Loucy (cell line): Measurements from ENCODE around the gene NRF1.
"Not testable (repeated sequence)": the region's sequence is repeated elsewhere in the genome, so short reads cannot be mapped to it uniquely, and the experiment has no call there.

ENCODE experiments used
- H2AFZ ChIP-seq: fragments of 200-600 bp; sonication (generic); 2 replicates; pipeline ENCODE4 v1.6.0; 2016; ENCODE audit warnings: antibody characterized with exemption, mild to moderate bottlenecking, low read length, moderate library complexity
- H3F3A ChIP-seq: fragments of 200-600 bp; 2 replicates; pipeline ENCODE4 v1.6.0; 2016; ENCODE audit warnings: antibody characterized with exemption, low read depth, mild to moderate bottlenecking
- H3K27me3 ChIP-seq: fragments of 200-600 bp; sonication (generic); 2 replicates; pipeline ENCODE4 v1.6.1; 2014; ENCODE audit warnings: low read length, mild to moderate bottlenecking; ENCODE audit not compliant: insufficient read depth, poor library complexity, severe bottlenecking
- H3K36me3 ChIP-seq: fragments of 200-600 bp; sonication (generic); 2 replicates; pipeline ENCODE4 v1.6.1; 2016; ENCODE audit warnings: low read length; ENCODE audit not compliant: insufficient read depth
- H3K4me1 ChIP-seq: fragments of 200-600 bp; sonication (generic); 2 replicates; pipeline ENCODE4 v1.5.1; 2014; ENCODE audit warnings: low read length, mild to moderate bottlenecking; ENCODE audit not compliant: insufficient read depth, poor library complexity, severe bottlenecking
- H3K4me2 ChIP-seq: fragments of 200-600 bp; sonication (generic); 2 replicates; pipeline ENCODE4 v1.6.0; 2014; ENCODE audit warnings: antibody characterized with exemption, low read length, low read depth, mild to moderate bottlenecking; ENCODE audit not compliant: poor library complexity, severe bottlenecking
- H3K4me3 ChIP-seq: fragments of 200-600 bp; sonication (generic); 2 replicates; pipeline ENCODE4 v1.5.1; 2014; ENCODE audit warnings: low read length, mild to moderate bottlenecking, mixed read lengths; ENCODE audit not compliant: poor library complexity, severe bottlenecking
- H3K79me2 ChIP-seq: fragments of 200-600 bp; sonication (generic); 2 replicates; pipeline ENCODE4 v1.6.1; 2014; ENCODE audit warnings: low read length; ENCODE audit not compliant: insufficient read depth
- H3K9ac ChIP-seq: fragments of 200-600 bp; sonication (generic); 2 replicates; pipeline ENCODE4 v1.6.0; 2014; ENCODE audit warnings: mild to moderate bottlenecking, low read depth, low read length, moderate library complexity; ENCODE audit not compliant: poor library complexity, severe bottlenecking
- H3K9me2 ChIP-seq: fragments of 200-600 bp; sonication (generic); replicated peaks from 2 replicates; pipeline ENCODE4 v1.6.1; 2016; ENCODE audit warnings: low read depth, low read length, mixed read lengths
- H3K9me3 ChIP-seq: fragments of 200-600 bp; sonication (generic); 2 replicates; pipeline ENCODE4 v1.6.1; 2014; ENCODE audit warnings: mild to moderate bottlenecking, antibody characterized with exemption, low read length, low read depth; ENCODE audit not compliant: insufficient read depth
- H4K20me1 ChIP-seq: fragments of 200-600 bp; sonication (generic); 2 replicates; pipeline ENCODE4 v1.6.0; 2014; ENCODE audit warnings: antibody characterized with exemption, low read length, mild to moderate bottlenecking; ENCODE audit not compliant: insufficient read depth, poor library complexity, severe bottlenecking
- EZH2phosphoT487 ChIP-seq: fragments of 200-600 bp; IDR thresholded peaks from 2 replicates; pipeline ENCODE4 v1.6.1; 2018; ENCODE audit warnings: antibody characterized with exemption, mild to moderate bottlenecking, moderate library complexity, borderline replicate concordance
- TF ChIP-seq, protein P1 (sequence below): fragments of 200-600 bp; sonication (generic); conservative IDR thresholded peaks from 2 replicates; pipeline ENCODE4 v1.5.1; 2014; ENCODE audit warnings: mild to moderate bottlenecking, antibody characterized with exemption, low read length

NRF1 gene

DNA sequence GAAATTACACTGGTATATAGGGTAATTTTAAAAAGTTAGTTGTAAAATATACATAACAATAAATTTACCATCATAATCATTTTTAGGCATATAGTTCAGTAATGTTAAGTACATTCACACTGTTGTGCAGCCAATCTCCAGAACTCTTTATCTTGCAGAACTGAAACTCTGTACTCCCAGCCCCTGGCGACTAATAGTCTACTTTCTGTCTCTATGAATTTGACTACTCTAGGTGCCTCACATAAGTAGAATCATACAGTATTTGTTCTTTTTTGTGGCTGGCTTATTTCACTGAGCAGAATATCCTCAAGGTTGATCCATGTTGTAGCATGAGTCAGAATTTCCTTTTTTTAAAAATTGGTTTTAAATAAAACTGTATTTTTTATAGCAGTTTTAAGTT, 41.4 kb downstream of the NRF1 start:
- Histone ChIP-seq H3K27me3 (no peaks in the 10 kb centered on the region), H3K79me2 (peaks cover 62% of the 10 kb centered on the region), H3K4me3 (no peak overlapping the region), H3K4me1 (no peaks in the 10 kb centered on the region), H3K4me2 (no peak overlapping the region), H3K9me2 (no peaks in the 10 kb centered on the region), H4K20me1 (no peaks in the 10 kb centered on the region), H3K9ac (no peak overlapping the region), H3K9me3 (no peaks in the 10 kb centered on the region), H2AFZ (no peak overlapping the region), H3F3A (no peaks in the 10 kb centered on the region), H3K36me3 (peaks cover 8% of the 10 kb centered on the region; the same call in 1 of the 2 replicates)
- TF ChIP-seq EZH2phosphoT487, result no peak
- TF ChIP-seq, protein P1, sequence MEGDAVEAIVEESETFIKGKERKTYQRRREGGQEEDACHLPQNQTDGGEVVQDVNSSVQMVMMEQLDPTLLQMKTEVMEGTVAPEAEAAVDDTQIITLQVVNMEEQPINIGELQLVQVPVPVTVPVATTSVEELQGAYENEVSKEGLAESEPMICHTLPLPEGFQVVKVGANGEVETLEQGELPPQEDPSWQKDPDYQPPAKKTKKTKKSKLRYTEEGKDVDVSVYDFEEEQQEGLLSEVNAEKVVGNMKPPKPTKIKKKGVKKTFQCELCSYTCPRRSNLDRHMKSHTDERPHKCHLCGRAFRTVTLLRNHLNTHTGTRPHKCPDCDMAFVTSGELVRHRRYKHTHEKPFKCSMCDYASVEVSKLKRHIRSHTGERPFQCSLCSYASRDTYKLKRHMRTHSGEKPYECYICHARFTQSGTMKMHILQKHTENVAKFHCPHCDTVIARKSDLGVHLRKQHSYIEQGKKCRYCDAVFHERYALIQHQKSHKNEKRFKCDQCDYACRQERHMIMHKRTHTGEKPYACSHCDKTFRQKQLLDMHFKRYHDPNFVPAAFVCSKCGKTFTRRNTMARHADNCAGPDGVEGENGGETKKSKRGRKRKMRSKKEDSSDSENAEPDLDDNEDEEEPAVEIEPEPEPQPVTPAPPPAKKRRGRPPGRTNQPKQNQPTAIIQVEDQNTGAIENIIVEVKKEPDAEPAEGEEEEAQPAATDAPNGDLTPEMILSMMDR, result no peak

DNA sequence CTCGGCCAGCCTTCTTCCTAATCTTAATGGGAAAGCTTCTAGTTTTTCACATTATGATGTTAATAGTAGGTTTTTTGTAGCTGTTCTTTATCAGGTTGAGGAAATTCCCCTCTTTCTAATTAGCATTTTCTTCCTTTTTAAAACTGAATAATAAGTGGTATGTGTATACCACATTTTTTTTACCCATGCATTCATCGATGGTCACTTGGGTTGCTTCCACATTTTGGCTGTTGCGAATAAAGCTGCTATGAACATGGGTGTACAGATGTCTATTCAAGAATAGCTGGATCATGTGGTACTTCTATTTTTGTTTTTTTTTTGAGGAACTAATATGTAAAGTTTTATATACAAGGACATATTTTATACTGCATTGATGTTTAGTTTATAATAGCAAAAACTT, 44.3 kb downstream of the NRF1 start:
- no peaks in the 10 kb centered on the region for H4K20me1 ChIP-seq
- H3K36me3 ChIP-seq, result peaks cover 36% of the 10 kb centered on the region
- peaks cover 42% of the 10 kb centered on the region for H3K79me2 ChIP-seq
- H3K4me3 ChIP-seq, result no peak overlapping the region
- no peak overlapping the region for H3K4me2 ChIP-seq
- no peaks in the 10 kb centered on the region for H3K4me1 ChIP-seq
- no peak overlapping the region for H2AFZ ChIP-seq
- H3K9me2 ChIP-seq, result no peaks in the 10 kb centered on the region
- no peaks in the 10 kb centered on the region for H3K27me3 ChIP-seq
- H3K9me3 ChIP-seq, result peaks cover under 1% of the 10 kb centered on the region; the same call in 1 of the 2 replicates
- H3K9ac ChIP-seq, result no peak overlapping the region
- TF ChIP-seq, protein P1, result no peak
- TF ChIP-seq EZH2phosphoT487, result no peak
- no peaks in the 10 kb centered on the region for H3F3A ChIP-seq

- Histone ChIP-seq H3K4me3 (no peak overlapping the region), H3K9me2 (no peaks in the 10 kb centered on the region), H3K36me3 (peaks cover 52% of the 10 kb centered on the region), H3K27me3 (no peaks in the 10 kb centered on the region), H3K79me2 (peaks cover 33% of the 10 kb centered on the region; the same call in 1 of the 2 replicates), H3K4me2 (no peak overlapping the region), H3K4me1 (no peaks in the 10 kb centered on the region), H3K9me3 (peaks cover 13% of the 10 kb centered on the region; the same call in 1 of the 2 replicates), H3K9ac (no peak overlapping the region), H4K20me1 (no peaks in the 10 kb centered on the region), H3F3A (no peaks in the 10 kb centered on the region), H2AFZ (no peak overlapping the region)
- TF ChIP-seq, protein P1, result no peak
- no peak for TF ChIP-seq EZH2phosphoT487
These were observed 45.8 kb downstream of the NRF1 start for GRCh38 chr7:129657363-129657762.

- peaks cover 13% of the 10 kb centered on the region; the same call in 1 of the 2 replicates for H3K9me3 ChIP-seq
- H4K20me1 ChIP-seq, H3K4me1 ChIP-seq, H3K9ac ChIP-seq, H3K9me2 ChIP-seq, H3F3A ChIP-seq, H3K4me3 ChIP-seq, H3K27me3 ChIP-seq, H2AFZ ChIP-seq, H3K4me2 ChIP-seq: not testable (repeated sequence)
- H3K79me2 ChIP-seq, result peaks cover 12% of the 10 kb centered on the region; the same call in 1 of the 2 replicates
- peaks cover 53% of the 10 kb centered on the region for H3K36me3 ChIP-seq
These were observed 48.4 kb downstream of the NRF1 start for GRCh38 chr7:129659907-129660306.
